K562 (cell line): ENCODE data around the gene ARL3. TPM values are rescaled to one million over a fixed set of nuclear protein-coding genes. Genes with fewer than 3 reads are reported as not detected.

Experiments used
- BHLHE40 ChIP-seq: IDR thresholded peaks from 2 replicates; pipeline ENCODE4 v1.6.1; 2011; ENCODE audit warnings: low read length, improper control_type of control experiment
- FIP1L1 ChIP-seq: fragments of 200-400 bp; formaldehyde crosslinking; IDR thresholded peaks from 2 replicates; pipeline ENCODE4 v1.6.1; 2018; ENCODE audit warnings: mild to moderate bottlenecking, low read depth, low read length; ENCODE audit not compliant: poor library complexity, severe bottlenecking
- HLTF ChIP-seq: fragments of 450-650 bp; IDR thresholded peaks from 2 replicates; pipeline ENCODE4 v1.6.1; 2016
- KDM1A ChIP-seq, 2 experiments: fragments of 450-650 bp; IDR thresholded peaks; 2 replicates each; pipeline ENCODE4 v1.6.1; 2016; ENCODE audit warnings: mild to moderate bottlenecking in 2 of 2
- NFYB ChIP-seq: IDR thresholded peaks from 2 replicates; pipeline ENCODE4 v1.6.1; 2011; ENCODE audit warnings: mild to moderate bottlenecking, moderate library complexity; ENCODE audit not compliant: insufficient read length; ENCODE audit errors: extremely low read depth
- NRF1 ChIP-seq, 2 experiments: fragments of 450-650 bp; IDR thresholded peaks in 1 of 2; conservative IDR thresholded peaks in 1 of 2; 2 replicates each; pipeline ENCODE4 v1.6.1; 2014; ENCODE audit warnings: mild to moderate bottlenecking in 2 of 2
- PHB2 ChIP-seq: fragments of 450-650 bp; IDR thresholded peaks from 2 replicates; pipeline ENCODE4 v1.6.1; 2017; ENCODE audit warnings: low read depth
- PHF8 ChIP-seq: fragments of 200-600 bp; sonication (generic); IDR thresholded peaks from 2 replicates; pipeline ENCODE4 v1.6.1; 2012; ENCODE audit warnings: mixed run types, mild to moderate bottlenecking, inconsistent platforms, low read length, moderate library complexity, borderline replicate concordance
- POLR2AphosphoS5 ChIP-seq: IDR thresholded peaks from 2 replicates; pipeline ENCODE4 v1.6.1; 2011; ENCODE audit warnings: mild to moderate bottlenecking, low read depth, low read length, moderate library complexity; ENCODE audit not compliant: control insufficient read depth, insufficient read depth
- PTBP1 ChIP-seq: fragments of 200-400 bp; formaldehyde crosslinking; IDR thresholded peaks from 2 replicates; pipeline ENCODE4 v1.6.1; 2017; ENCODE audit warnings: low read depth, low read length
- SAFB2 ChIP-seq: fragments of 200-400 bp; formaldehyde crosslinking; IDR thresholded peaks from 2 replicates; pipeline ENCODE4 v1.6.1; 2018; ENCODE audit warnings: borderline replicate concordance, low read length, low read depth, moderate library complexity; ENCODE audit not compliant: severe bottlenecking
- SMARCC2 ChIP-seq: fragments of 450-650 bp; IDR thresholded peaks from 2 replicates; pipeline ENCODE4 v1.6.1; 2017; ENCODE audit warnings: antibody characterized with exemption, moderate library complexity, mild to moderate bottlenecking, low read depth
- USF2 ChIP-seq: sonication (generic); formaldehyde crosslinking; IDR thresholded peaks from 2 replicates; pipeline ENCODE4 v1.5.0; 2020; ENCODE audit warnings: missing genetic modification reagents
- ZFP91 ChIP-seq: sonication (generic); formaldehyde crosslinking; IDR thresholded peaks from 2 replicates; pipeline ENCODE4 v1.8.0; 2022; ENCODE audit warnings: mild to moderate bottlenecking, missing genetic modification reagents
- ZNF407 ChIP-seq: fragments of 450-650 bp; IDR thresholded peaks from 2 replicates; pipeline ENCODE4 v1.6.1; 2016; ENCODE audit warnings: low read depth
- ZNF511 ChIP-seq: sonication (generic); formaldehyde crosslinking; IDR thresholded peaks from 2 replicates; pipeline ENCODE4 v1.8.0; 2022; ENCODE audit warnings: mild to moderate bottlenecking, missing genetic modification reagents
- polyA plus RNA-seq, 8 experiments: library from polyadenylated mRNA; depleted of rRNA in 4 of 8; stranded (reverse) in 5 of 8; unstranded in 3 of 8; fragments of >200 nt; fragmentation: Nextera tagmentation in 2 of 8; fragmentation: Illumina TruSeq in 1 of 8; extraction: Ambion mirVana in 2 of 8; extraction: Trizol in 1 of 8; gene quantifications; 2 replicates each; pipeline versions ENCODE4 v1.2.1 to v1.2.3, GENCODE V29; 2011 to 2014; ENCODE audit warnings: inconsistent platforms in 1 of 8, missing spikeins in 1 of 8
- total RNA-seq, 7 experiments: library from RNA; depleted of rRNA in 6 of 7; stranded (reverse); fragments of >200 nt in 6 of 7; fragmentation: Illumina TruSeq in 2 of 7; extraction: Trizol in 2 of 7; gene quantifications; 2 replicates each; pipeline versions ENCODE4 v1.2.1 to v1.2.3, GENCODE V29; 2011 to 2021; ENCODE audit warnings: low replicate concordance in 1 of 7

The ARL3 gene
- total and polyA plus RNA-seq, 9 of the 15 experiments (the other 6 are each of a cell fraction or from before 2014, with no cell fraction given) = 2.9 to 8.9 (median 4.8) TPM

- TF ChIP-seq USF2 (CRISPR knock-in tag) (peak; percentile 88), PHB2 (no peak), ZNF407 (peak; percentile 89), KDM1A (IDR thresholded peaks at IDR 0.05) (0 out of 4 replicates have a peak, but pooled peaks of 1 of the 2 experiments have one; percentile 31), HLTF (no peak), SAFB2 (no peak), NRF1 (conservative IDR thresholded peaks at IDR 0.05 in 1 of 2, IDR thresholded peaks at IDR 0.05 in 1 of 2) (peak; percentile 93 to 94), BHLHE40 (0 out of 2 replicates have a peak, but pooled peaks have one; percentile 13), POLR2AphosphoS5 (no peak), NFYB (peak; percentile 26), ZNF511 (peak; percentile 37; the same call in 1 of the 2 replicates), PHF8 (peak; percentile 54; the same call in 1 of the 2 replicates), FIP1L1 (no peak), PTBP1 (no peak), ZFP91 (CRISPR knock-in tag) (no peak), SMARCC2 (no peak)
These were observed at the start of gene ARL3 (continued) for GRCh38 chr10:102713814-102714620.
